Loucy (cell line): Measurements from ENCODE around the gene ZFR.

ENCODE experiments used
- H2AFZ ChIP-seq: fragments of 200-600 bp; sonication (generic); 2 replicates; pipeline ENCODE4 v1.6.0; 2016; ENCODE audit warnings: antibody characterized with exemption, mild to moderate bottlenecking, low read length, moderate library complexity
- H3F3A ChIP-seq: fragments of 200-600 bp; 2 replicates; pipeline ENCODE4 v1.6.0; 2016; ENCODE audit warnings: antibody characterized with exemption, low read depth, mild to moderate bottlenecking
- H3K27me3 ChIP-seq: fragments of 200-600 bp; sonication (generic); 2 replicates; pipeline ENCODE4 v1.6.1; 2014; ENCODE audit warnings: low read length, mild to moderate bottlenecking; ENCODE audit not compliant: insufficient read depth, poor library complexity, severe bottlenecking
- H3K36me3 ChIP-seq: fragments of 200-600 bp; sonication (generic); 2 replicates; pipeline ENCODE4 v1.6.1; 2016; ENCODE audit warnings: low read length; ENCODE audit not compliant: insufficient read depth
- H3K4me1 ChIP-seq: fragments of 200-600 bp; sonication (generic); 2 replicates; pipeline ENCODE4 v1.5.1; 2014; ENCODE audit warnings: low read length, mild to moderate bottlenecking; ENCODE audit not compliant: insufficient read depth, poor library complexity, severe bottlenecking
- H3K4me2 ChIP-seq: fragments of 200-600 bp; sonication (generic); 2 replicates; pipeline ENCODE4 v1.6.0; 2014; ENCODE audit warnings: antibody characterized with exemption, low read length, low read depth, mild to moderate bottlenecking; ENCODE audit not compliant: poor library complexity, severe bottlenecking
- H3K4me3 ChIP-seq: fragments of 200-600 bp; sonication (generic); 2 replicates; pipeline ENCODE4 v1.5.1; 2014; ENCODE audit warnings: low read length, mild to moderate bottlenecking, mixed read lengths; ENCODE audit not compliant: poor library complexity, severe bottlenecking
- H3K79me2 ChIP-seq: fragments of 200-600 bp; sonication (generic); 2 replicates; pipeline ENCODE4 v1.6.1; 2014; ENCODE audit warnings: low read length; ENCODE audit not compliant: insufficient read depth
- H3K9ac ChIP-seq: fragments of 200-600 bp; sonication (generic); 2 replicates; pipeline ENCODE4 v1.6.0; 2014; ENCODE audit warnings: mild to moderate bottlenecking, low read depth, low read length, moderate library complexity; ENCODE audit not compliant: poor library complexity, severe bottlenecking
- H3K9me2 ChIP-seq: fragments of 200-600 bp; sonication (generic); replicated peaks from 2 replicates; pipeline ENCODE4 v1.6.1; 2016; ENCODE audit warnings: low read depth, low read length, mixed read lengths
- H3K9me3 ChIP-seq: fragments of 200-600 bp; sonication (generic); 2 replicates; pipeline ENCODE4 v1.6.1; 2014; ENCODE audit warnings: mild to moderate bottlenecking, antibody characterized with exemption, low read length, low read depth; ENCODE audit not compliant: insufficient read depth
- H4K20me1 ChIP-seq: fragments of 200-600 bp; sonication (generic); 2 replicates; pipeline ENCODE4 v1.6.0; 2014; ENCODE audit warnings: antibody characterized with exemption, low read length, mild to moderate bottlenecking; ENCODE audit not compliant: insufficient read depth, poor library complexity, severe bottlenecking
- CTCF ChIP-seq: fragments of 200-600 bp; sonication (generic); conservative IDR thresholded peaks from 2 replicates; pipeline ENCODE4 v1.5.1; 2014; ENCODE audit warnings: mild to moderate bottlenecking, antibody characterized with exemption, low read length
- EZH2phosphoT487 ChIP-seq: fragments of 200-600 bp; IDR thresholded peaks from 2 replicates; pipeline ENCODE4 v1.6.1; 2018; ENCODE audit warnings: antibody characterized with exemption, mild to moderate bottlenecking, moderate library complexity, borderline replicate concordance

The ZFR gene

GRCh38 chr5:32444431-32445286, at the start of gene ZFR:
ZFR (minus strand) TSS chr5:32444740; CDS start chr5:32444658, 82 bp downstream.
- Histone ChIP-seq H3K9ac (peak within 1 kb of the TSS; percentile 77), H3K27me3 (no peaks in the 10 kb centered on the region), H3K9me3 (no peaks in the 10 kb centered on the region), H3K4me1 (peaks cover 36% of the 10 kb centered on the region), H3F3A (no peaks in the 10 kb centered on the region), H3K4me2 (peak within 1 kb of the TSS; percentile 99), H3K36me3 (no peaks in the 10 kb centered on the region), H3K9me2 (no peaks in the 10 kb centered on the region), H2AFZ (peak within 1 kb of the TSS; percentile 59), H3K4me3 (peak within 1 kb of the TSS; percentile 90), H3K79me2 (peaks cover 47% of the 10 kb centered on the region), H4K20me1 (peaks cover 39% of the 10 kb centered on the region)
- TF ChIP-seq CTCF (no peak), EZH2phosphoT487 (no peak)

- H3K27me3 ChIP-seq: no peaks in the 10 kb centered on the region
- no peak overlapping the region for H3K4me3 ChIP-seq
- H3K9me3 ChIP-seq: no peaks in the 10 kb centered on the region
- H3K9ac ChIP-seq: no peak overlapping the region
- TF ChIP-seq EZH2phosphoT487: no peak
- TF ChIP-seq CTCF: no peak
- no peaks in the 10 kb centered on the region for H3K4me1 ChIP-seq
- no peak overlapping the region for H3K4me2 ChIP-seq
- no peaks in the 10 kb centered on the region for H3F3A ChIP-seq
- no peaks in the 10 kb centered on the region for H3K79me2 ChIP-seq
- H2AFZ ChIP-seq: no peak overlapping the region
- H4K20me1 ChIP-seq: no peaks in the 10 kb centered on the region
- H3K36me3 ChIP-seq: no peaks in the 10 kb centered on the region
- H3K9me2 ChIP-seq: no peaks in the 10 kb centered on the region
Observed at GRCh38 chr5:32490972-32491557, 46.5 kb upstream of the ZFR start.

GRCh38 chr5:32489791-32490562, 45.4 kb upstream of the ZFR start:
- Histone ChIP-seq H3K9me2 (no peaks in the 10 kb centered on the region), H4K20me1 (no peaks in the 10 kb centered on the region), H3F3A (no peaks in the 10 kb centered on the region), H3K4me1 (no peaks in the 10 kb centered on the region), H3K9me3 (no peaks in the 10 kb centered on the region), H3K27me3 (no peaks in the 10 kb centered on the region), H3K79me2 (no peaks in the 10 kb centered on the region), H3K36me3 (no peaks in the 10 kb centered on the region), H3K4me2 (no peak overlapping the region), H3K4me3 (no peak overlapping the region), H2AFZ (no peak overlapping the region), H3K9ac (no peak overlapping the region)
- TF ChIP-seq EZH2phosphoT487: no peak
- peak; percentile 88 for TF ChIP-seq CTCF
